Measurements from ENCODE around the gene OR1J1.
A peak's percentile ranks its signal among the peaks of the same experiment; 100 is the strongest.

The OR1J1 gene

DNA sequence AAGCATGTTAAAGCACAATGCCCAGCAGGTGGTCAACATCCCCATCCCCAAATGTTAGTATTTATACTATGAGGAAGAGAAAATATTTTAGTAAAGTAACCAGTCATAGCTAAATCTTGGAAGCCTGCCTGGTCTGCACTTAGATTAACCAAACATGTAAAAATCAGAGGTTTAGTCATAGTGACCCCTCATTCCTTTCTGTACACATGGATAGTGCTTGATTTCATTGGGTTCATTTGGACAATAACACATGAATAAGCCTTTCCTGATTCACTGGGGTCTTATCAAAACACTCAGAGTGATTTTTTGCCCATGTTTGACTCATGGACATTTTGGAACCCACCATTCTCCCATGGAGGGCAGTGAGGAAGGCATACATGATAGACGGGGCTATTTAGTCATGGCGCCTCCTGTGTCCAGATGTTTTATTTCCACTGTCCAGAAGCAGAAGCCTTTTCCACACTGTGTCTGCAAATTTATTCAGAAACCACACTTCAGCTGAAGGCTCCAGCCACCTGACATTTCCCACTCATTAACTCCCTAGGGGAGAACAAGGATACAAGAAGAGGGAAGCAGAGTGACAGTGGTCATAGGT is 32.5 kb downstream of the OR1J1 start:
- DNase-seq = peak; percentile 76

DNA sequence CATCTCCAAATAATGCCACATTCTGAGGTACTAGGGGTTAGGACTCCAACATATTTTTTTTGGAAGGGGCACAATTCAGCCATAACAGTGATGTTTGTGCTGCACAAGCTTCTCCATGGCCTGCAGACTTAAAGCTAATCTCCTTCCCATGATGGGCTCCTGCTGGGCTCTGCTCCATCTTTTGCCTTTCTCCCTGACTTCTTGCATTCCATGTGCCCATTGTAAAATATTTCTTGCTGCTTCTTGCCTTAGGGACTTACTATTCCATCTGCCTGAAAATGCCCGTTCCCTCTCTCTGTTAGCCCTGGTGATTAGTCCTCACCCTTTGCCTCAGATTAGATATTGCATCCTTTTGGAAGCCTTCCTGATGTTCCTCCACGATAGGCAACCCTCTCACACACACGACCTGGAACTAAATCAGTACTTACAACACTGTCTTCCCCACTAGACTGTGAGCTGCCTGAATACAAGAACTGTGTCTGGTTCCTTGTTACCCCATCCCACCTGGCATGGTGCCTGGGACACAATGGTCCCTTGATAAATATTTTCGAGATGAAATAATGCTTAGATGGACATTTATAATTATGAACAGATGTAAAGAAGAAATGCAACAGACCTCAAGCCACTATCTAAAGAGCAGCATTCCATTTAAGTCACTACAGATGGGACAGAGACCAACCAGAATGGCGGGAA is 33.5 kb downstream of the OR1J1 start:
- DNase-seq = peak; percentile 68

DNA sequence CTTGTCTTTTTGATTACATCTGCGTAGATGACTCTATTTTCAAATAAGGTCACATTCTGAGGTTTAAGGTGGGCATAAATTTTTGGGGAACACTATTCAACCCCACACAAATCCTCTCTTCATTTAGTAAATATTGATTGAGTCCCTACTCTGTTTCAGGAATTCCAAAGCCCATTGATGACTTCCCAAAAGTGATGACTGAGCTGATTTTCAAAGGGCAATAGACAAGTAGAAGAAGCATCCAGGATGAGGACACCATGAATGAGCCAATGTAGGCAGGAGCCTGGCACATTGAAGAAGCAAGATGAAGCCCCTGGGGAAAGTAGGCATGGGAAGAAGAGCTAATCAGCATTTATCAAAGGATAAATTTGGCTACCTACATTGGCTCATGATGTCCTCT is 35.2 kb downstream of the OR1J1 start:
- DNase-seq = no peak

Measured in fibroblast of skin of abdomen (primary cell).